Ovary (tissue), 9 donors: ENCODE data around the gene NLGN1. TPM values are rescaled to one million over a fixed set of nuclear protein-coding genes. Genes with fewer than 3 reads are reported as not detected.

Experiments used
- DNase-seq, 5 donors: peaks; one replicate each; pipeline ENCODE4 v3.0.0-alpha.2; 2019 to 2020
- H3K27ac ChIP-seq, 2 donors: fragments of 200-600 bp; one replicate each; pipeline versions ENCODE4 v1.5.1 to v1.8.0; 2019 to 2022
- H3K27me3 ChIP-seq: fragments of 200-600 bp; one replicate; pipeline ENCODE4 v1.8.0; 2022
- H3K36me3 ChIP-seq: fragments of 200-600 bp; sonication (generic); one replicate; pipeline ENCODE4 v1.5.1; 2019
- H3K4me1 ChIP-seq: one replicate; pipeline ENCODE4 v1.8.1; 2013; ENCODE audit warnings: mild to moderate bottlenecking, moderate library complexity; ENCODE audit not compliant: insufficient read depth
- H3K4me3 ChIP-seq: fragments of 200-600 bp; sonication (generic); one replicate; pipeline ENCODE4 v1.5.1; 2017
- H3K9me3 ChIP-seq, 2 donors: fragments of 200-600 bp in 1 of 2; sonication (generic) in 1 of 2; one replicate each; pipeline versions ENCODE4 v1.5.1 to v1.8.1; 2013 to 2019; ENCODE audit warnings: mild to moderate bottlenecking in 1 of 2, moderate library complexity in 1 of 2
- EP300 ChIP-seq: sonication (generic); formaldehyde crosslinking; IDR thresholded peaks from one replicate; pipeline ENCODE4 v1.6.1; 2017; ENCODE audit warnings: antibody characterized with exemption
- POLR2A ChIP-seq: fragments of 450-650 bp; IDR thresholded peaks from one replicate; pipeline ENCODE4 v1.6.1; 2017; ENCODE audit warnings: antibody characterized with exemption, mild to moderate bottlenecking, moderate library complexity
- WGBS, 3 donors: extraction: QIAGEN DNeasy Blood & Tissue Kit in 1 of 3; methylation state at CpG; one replicate each; pipeline versions ENCODE4 v1.1.5 to v1.1.7; 2013 to 2017; 5-methylcytosine and 5-hydroxymethylcytosine counted together
- intact Hi-C, 4 donors: fragments of 100-400 bp; cut with DNase I; formaldehyde crosslinking; loops; one replicate each; pipeline versions ENCODE4 v1.11.0 to v1.15.1; 2022 to 2023
- polyA plus RNA-seq, 2 donors: library from polyadenylated mRNA; stranded (reverse); fragments of 200-250 nt in 1 of 2; fragments of 350-450 nt in 1 of 2; fragmentation: Illumina TruSeq in 1 of 2; extraction: RNeasy Lipid Tissue Mini Kit (QIAGEN cat#74804) in 1 of 2; gene quantifications; one replicate each; pipeline ENCODE4 v1.2.3, GENCODE V29; 2013 to 2014
- total RNA-seq, 7 donors: library from RNA; depleted of rRNA in 2 of 7; stranded (reverse); fragments of >200 nt in 2 of 7; fragmentation: NEBNext Ultra II Directional in 3 of 7; extraction: Animal tissue kit (Norgen Biotek cat#: 25700) in 3 of 7; gene quantifications; one replicate each; pipeline versions ENCODE4 v1.1.0 to v1.2.4, GENCODE V29; 2016 to 2023
- TF ChIP-seq, protein P1 (sequence below), 3 donors: fragments of 450-650 bp in 2 of 3; fragments of 200-600 bp in 1 of 3; IDR thresholded peaks; one replicate each; pipeline versions ENCODE4 v1.5.1 to v1.8.0; 2016 to 2022; ENCODE audit warnings: antibody characterized with exemption in 3 of 3, mild to moderate bottlenecking in 1 of 3
- donor health status: DM: no; HTN: no; CAD: no; lungs with moderate emphysema.
- donor health status: DM: no; HTN: no; CAD: no.
- donor health status: Bipolar disorder and iron deficiency.
- donor health status: DM: yes; HTN: yes; CAD: no.
- donor health status: DM: no; HTN: no; CAD: no.
- donor health status: DM: yes; HTN: yes; CAD: no.

Gene NLGN1
- total and polyA plus RNA-seq, 9 donors: 1.2 to 7.7 (median 4.6) TPM

- intact Hi-C loops: no loop called here
- Histone ChIP-seq H3K27me3 (no peaks in the 10 kb centered on the region), H3K4me1 (no peaks in the 10 kb centered on the region), H3K9me3 (no peaks in the 10 kb centered on the region), H3K36me3 (no peaks in the 10 kb centered on the region), H3K27ac (no peak overlapping the region), H3K4me3 (no peak overlapping the region)
- DNase-seq: no peak
- 93 to 94% (median 94%) methylated on average over 3 of the region's 3 CpGs for WGBS, 3 donors
- TF ChIP-seq, protein P1, sequence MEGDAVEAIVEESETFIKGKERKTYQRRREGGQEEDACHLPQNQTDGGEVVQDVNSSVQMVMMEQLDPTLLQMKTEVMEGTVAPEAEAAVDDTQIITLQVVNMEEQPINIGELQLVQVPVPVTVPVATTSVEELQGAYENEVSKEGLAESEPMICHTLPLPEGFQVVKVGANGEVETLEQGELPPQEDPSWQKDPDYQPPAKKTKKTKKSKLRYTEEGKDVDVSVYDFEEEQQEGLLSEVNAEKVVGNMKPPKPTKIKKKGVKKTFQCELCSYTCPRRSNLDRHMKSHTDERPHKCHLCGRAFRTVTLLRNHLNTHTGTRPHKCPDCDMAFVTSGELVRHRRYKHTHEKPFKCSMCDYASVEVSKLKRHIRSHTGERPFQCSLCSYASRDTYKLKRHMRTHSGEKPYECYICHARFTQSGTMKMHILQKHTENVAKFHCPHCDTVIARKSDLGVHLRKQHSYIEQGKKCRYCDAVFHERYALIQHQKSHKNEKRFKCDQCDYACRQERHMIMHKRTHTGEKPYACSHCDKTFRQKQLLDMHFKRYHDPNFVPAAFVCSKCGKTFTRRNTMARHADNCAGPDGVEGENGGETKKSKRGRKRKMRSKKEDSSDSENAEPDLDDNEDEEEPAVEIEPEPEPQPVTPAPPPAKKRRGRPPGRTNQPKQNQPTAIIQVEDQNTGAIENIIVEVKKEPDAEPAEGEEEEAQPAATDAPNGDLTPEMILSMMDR (IDR thresholded peaks at IDR 0.05): no peak
- TF ChIP-seq EP300 (no peak), POLR2A (no peak)
Measured at GRCh38 chr3:174169736-174170135, 772.2 kb downstream of the NLGN1 start.

GRCh38 chr3:174170248-174170647, 772.7 kb downstream of the NLGN1 start:
- Histone ChIP-seq H3K9me3 (no peaks in the 10 kb centered on the region), H3K36me3 (no peaks in the 10 kb centered on the region), H3K27ac (no peak overlapping the region), H3K4me1 (no peaks in the 10 kb centered on the region), H3K4me3 (no peak overlapping the region), H3K27me3 (no peaks in the 10 kb centered on the region)
- 51 to 78% (median 65%) methylated on average over 2 of the region's 2 CpGs for WGBS, 3 donors
- intact Hi-C loops: no loop called here
- no peak for DNase-seq
- TF ChIP-seq POLR2A: no peak
- TF ChIP-seq, protein P1 (IDR thresholded peaks at IDR 0.05): no peak
- TF ChIP-seq EP300: no peak

DNA sequence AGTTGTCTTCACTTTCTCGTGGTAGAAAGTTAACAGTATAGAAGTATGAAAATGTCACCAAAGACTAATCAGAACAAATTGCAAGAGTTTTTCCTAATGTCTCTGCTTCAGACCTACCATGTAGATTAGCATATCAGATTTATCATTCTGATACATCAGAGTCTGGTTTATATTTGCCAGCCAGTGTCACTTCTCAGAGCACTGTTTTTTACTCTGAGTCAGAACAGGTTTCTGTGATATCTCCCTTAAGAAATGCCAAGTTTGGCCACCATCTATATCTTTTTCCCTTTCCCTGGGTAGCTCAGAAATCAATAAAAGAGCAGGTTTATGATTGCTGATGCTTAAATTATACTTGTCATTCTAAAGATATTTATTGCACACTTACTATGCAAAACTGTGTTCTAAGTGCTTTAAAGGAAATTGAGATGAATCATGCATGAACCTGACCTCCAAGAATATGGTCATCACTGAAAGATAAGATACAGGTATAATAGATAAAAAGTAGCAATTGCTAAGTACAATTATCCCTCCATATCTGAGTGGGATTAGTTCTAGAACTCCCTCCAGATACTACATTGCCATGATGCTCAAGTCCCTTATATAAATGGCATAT, 788.9 kb downstream of the NLGN1 start:
- WGBS, 3 donors: 81 to 92% (median 84%) methylated on average over 1 of the region's 1 CpG
- no peaks in the 10 kb centered on the region for H3K4me1 ChIP-seq
- H3K27me3 ChIP-seq: no peaks in the 10 kb centered on the region
- H3K27ac ChIP-seq: no peak overlapping the region
- no peak for DNase-seq
- no peak overlapping the region for H3K4me3 ChIP-seq
- intact Hi-C loops: no loop called here
- H3K36me3 ChIP-seq: no peaks in the 10 kb centered on the region
- H3K9me3 ChIP-seq: no peaks in the 10 kb centered on the region
- TF ChIP-seq, protein P1 (IDR thresholded peaks at IDR 0.05): no peak
- TF ChIP-seq POLR2A: no peak
- no peak for TF ChIP-seq EP300

- H3K4me3 ChIP-seq: no peak overlapping the region
- TF ChIP-seq POLR2A (no peak), EP300 (no peak)
- TF ChIP-seq, protein P1 (IDR thresholded peaks at IDR 0.05): no peak
- intact Hi-C loops: no loop called here
Measured at GRCh38 chr3:174191380-174191779, 793.8 kb downstream of the NLGN1 start.

More at GRCh38 chr3:174191380-174191779, 793.8 kb downstream of the NLGN1 start:
- Histone ChIP-seq H3K27ac (no peak overlapping the region), H3K36me3 (no peaks in the 10 kb centered on the region), H3K4me1 (no peaks in the 10 kb centered on the region), H3K27me3 (no peaks in the 10 kb centered on the region), H3K9me3 (no peaks in the 10 kb centered on the region)
- no peak for DNase-seq
- 68 to 72% (median 68%) methylated on average over 4 of the region's 4 CpGs for whole genome bisulfite sequencing, 3 donors
